ENCODE data around the gene RTN4RL1.
A peak's percentile ranks its signal among the peaks of the same experiment; 100 is the strongest.

RTN4RL1 gene

GRCh38 chr17:2002767-2003329, 22.3 kb downstream of the RTN4RL1 start:
- H3K4me2 ChIP-seq (ENCODE audit: low read length): no peak overlapping the region
- DNase-seq: no peak
- no peak overlapping the region for H4K8ac ChIP-seq (ENCODE audit: low read depth, low read length)
- H3K56ac ChIP-seq (ENCODE audit: low read length): no peak overlapping the region
- H3K79me2 ChIP-seq (ENCODE audit: control insufficient read depth, insufficient read depth, low read length): no peaks in the 10 kb centered on the region
- no peak overlapping the region for H2BK5ac ChIP-seq (ENCODE audit: low read length)
- no peak overlapping the region for H2BK120ac ChIP-seq (ENCODE audit: low read depth, low read length)
- no peaks in the 10 kb centered on the region for H3K79me1 ChIP-seq (ENCODE audit: low read length)
- H3K4me1 ChIP-seq (ENCODE audit: control insufficient read depth, low read depth, low read length): peaks cover 5% of the 10 kb centered on the region
- H3K18ac ChIP-seq (ENCODE audit: low read length): no peak overlapping the region
- no peak overlapping the region for H2AK5ac ChIP-seq (ENCODE audit: low read length)
- no peaks in the 10 kb centered on the region for H3K27me3 ChIP-seq (ENCODE audit: insufficient read depth, low read length, poor library complexity)
- H3K4ac ChIP-seq (ENCODE audit: low read depth, low read length): no peak overlapping the region
- no peak overlapping the region for H3K27ac ChIP-seq (ENCODE audit: low read depth, low read length)
- H3K23ac ChIP-seq (ENCODE audit: low read length): no peak overlapping the region
- H4K5ac ChIP-seq (ENCODE audit: low read length): no peak overlapping the region
- no peak overlapping the region for H2BK15ac ChIP-seq (replicated peaks; ENCODE audit: low read depth)
- no peaks in the 10 kb centered on the region for H3K36me3 ChIP-seq (ENCODE audit: control insufficient read depth, insufficient read depth, low read length)
- no peak overlapping the region for H3K9ac ChIP-seq (ENCODE audit: low read length)
- no CpG with 5 or more reads among the region's 16 CpGs for WGBS (ENCODE audit: extremely low coverage, insufficient coverage, low lambda C conversion rate)
- no peak overlapping the region for H3K4me3 ChIP-seq (ENCODE audit: low read length)

- no peak overlapping the region for H3K4ac ChIP-seq (ENCODE audit: low read depth, low read length)
- no peak overlapping the region for H2BK15ac ChIP-seq (replicated peaks; ENCODE audit: low read depth)
- no peaks in the 10 kb centered on the region for H3K79me2 ChIP-seq (ENCODE audit: control insufficient read depth, insufficient read depth, low read length)
- H3K4me1 ChIP-seq (ENCODE audit: control insufficient read depth, low read depth, low read length): peaks cover 22% of the 10 kb centered on the region
- H3K79me1 ChIP-seq (ENCODE audit: low read length): no peaks in the 10 kb centered on the region
- no peaks in the 10 kb centered on the region for H3K27me3 ChIP-seq (ENCODE audit: insufficient read depth, low read length, poor library complexity)
- peak overlapping the region; percentile 52 for H3K9ac ChIP-seq (ENCODE audit: low read length)
- peak overlapping the region; percentile 84 for H3K56ac ChIP-seq (ENCODE audit: low read length)
- H3K18ac ChIP-seq (ENCODE audit: low read length): no peak overlapping the region
- H3K23ac ChIP-seq (ENCODE audit: low read length): peak overlapping the region; percentile 96
- WGBS (ENCODE audit: extremely low coverage, insufficient coverage, low lambda C conversion rate): no CpG with 5 or more reads among the region's 13 CpGs
- peak; percentile 58 for DNase-seq
- no peak overlapping the region for H3K4me2 ChIP-seq (ENCODE audit: low read length)
- no peak overlapping the region for H3K4me3 ChIP-seq (ENCODE audit: low read length)
- H2BK5ac ChIP-seq (ENCODE audit: low read length): peak overlapping the region; percentile 72
- peak overlapping the region; percentile 55 for H3K27ac ChIP-seq (ENCODE audit: low read depth, low read length)
- H4K8ac ChIP-seq (ENCODE audit: low read depth, low read length): no peak overlapping the region
- H3K36me3 ChIP-seq (ENCODE audit: control insufficient read depth, insufficient read depth, low read length): no peaks in the 10 kb centered on the region
- peak overlapping the region; percentile 85 for H2AK5ac ChIP-seq (ENCODE audit: low read length)
- no peak overlapping the region for H2BK120ac ChIP-seq (ENCODE audit: low read depth, low read length)
- no peak overlapping the region for H4K5ac ChIP-seq (ENCODE audit: low read length)
Observed at GRCh38 chr17:1999557-2000251, 25.4 kb downstream of the RTN4RL1 start.

GRCh38 chr17:1997927-1998742, 27.0 kb downstream of the RTN4RL1 start:
- H3K9ac ChIP-seq (ENCODE audit: low read length): peak overlapping the region; percentile 41
- no CpG with 5 or more reads among the region's 92 CpGs for WGBS (ENCODE audit: extremely low coverage, insufficient coverage, low lambda C conversion rate)
- no peak overlapping the region for H2AK5ac ChIP-seq (ENCODE audit: low read length)
- H3K4me2 ChIP-seq (ENCODE audit: low read length): peak overlapping the region; percentile 25
- peak overlapping the region; percentile 80 for H3K56ac ChIP-seq (ENCODE audit: low read length)
- H3K27me3 ChIP-seq (ENCODE audit: insufficient read depth, low read length, poor library complexity): no peaks in the 10 kb centered on the region
- H3K23ac ChIP-seq (ENCODE audit: low read length): no peak overlapping the region
- peak overlapping the region; percentile 89 for H3K18ac ChIP-seq (ENCODE audit: low read length)
- DNase-seq: peak; percentile 80
- no peak overlapping the region for H2BK5ac ChIP-seq (ENCODE audit: low read length)
- H4K8ac ChIP-seq (ENCODE audit: low read depth, low read length): no peak overlapping the region
- H2BK15ac ChIP-seq (replicated peaks; ENCODE audit: low read depth): no peak overlapping the region
- no peak overlapping the region for H4K5ac ChIP-seq (ENCODE audit: low read length)
- no peak overlapping the region for H3K4me3 ChIP-seq (ENCODE audit: low read length)
- H2BK120ac ChIP-seq (ENCODE audit: low read depth, low read length): peak overlapping the region; percentile 66
- H3K27ac ChIP-seq (ENCODE audit: low read depth, low read length): peak overlapping the region; percentile 31
- H3K4ac ChIP-seq (ENCODE audit: low read depth, low read length): peak overlapping the region; percentile 73
- H3K79me2 ChIP-seq (ENCODE audit: control insufficient read depth, insufficient read depth, low read length): no peaks in the 10 kb centered on the region
- no peaks in the 10 kb centered on the region for H3K79me1 ChIP-seq (ENCODE audit: low read length)
- peaks cover 22% of the 10 kb centered on the region for H3K4me1 ChIP-seq (ENCODE audit: control insufficient read depth, low read depth, low read length)
- H3K36me3 ChIP-seq (ENCODE audit: control insufficient read depth, insufficient read depth, low read length): no peaks in the 10 kb centered on the region

GRCh38 chr17:1997289-1997926, 27.7 kb downstream of the RTN4RL1 start:
- no peaks in the 10 kb centered on the region for H3K79me1 ChIP-seq (ENCODE audit: low read length)
- H3K4me3 ChIP-seq (ENCODE audit: low read length): no peak overlapping the region
- H4K5ac ChIP-seq (ENCODE audit: low read length): no peak overlapping the region
- H2BK120ac ChIP-seq (ENCODE audit: low read depth, low read length): peak overlapping the region; percentile 66
- H3K27me3 ChIP-seq (ENCODE audit: insufficient read depth, low read length, poor library complexity): no peaks in the 10 kb centered on the region
- H3K23ac ChIP-seq (ENCODE audit: low read length): no peak overlapping the region
- peak; percentile 83 for DNase-seq
- no peak overlapping the region for H3K9ac ChIP-seq (ENCODE audit: low read length)
- no peak overlapping the region for H4K8ac ChIP-seq (ENCODE audit: low read depth, low read length)
- no peaks in the 10 kb centered on the region for H3K79me2 ChIP-seq (ENCODE audit: control insufficient read depth, insufficient read depth, low read length)
- H3K4ac ChIP-seq (ENCODE audit: low read depth, low read length): no peak overlapping the region
- peak overlapping the region; percentile 68 for H2BK5ac ChIP-seq (ENCODE audit: low read length)
- no peak overlapping the region for H3K4me2 ChIP-seq (ENCODE audit: low read length)
- no peaks in the 10 kb centered on the region for H3K36me3 ChIP-seq (ENCODE audit: control insufficient read depth, insufficient read depth, low read length)
- peak overlapping the region; percentile 57 for H3K18ac ChIP-seq (ENCODE audit: low read length)
- no CpG with 5 or more reads among the region's 22 CpGs for WGBS (ENCODE audit: extremely low coverage, insufficient coverage, low lambda C conversion rate)
- H2BK15ac ChIP-seq (replicated peaks; ENCODE audit: low read depth): no peak overlapping the region
- H2AK5ac ChIP-seq (ENCODE audit: low read length): peak overlapping the region; percentile 80
- peaks cover 22% of the 10 kb centered on the region for H3K4me1 ChIP-seq (ENCODE audit: control insufficient read depth, low read depth, low read length)
- peak overlapping the region; percentile 11 for H3K56ac ChIP-seq (ENCODE audit: low read length)
- H3K27ac ChIP-seq (ENCODE audit: low read depth, low read length): peak overlapping the region; percentile 76

- Histone ChIP-seq H3K4me2 (ENCODE audit: low read length) (no peak overlapping the region), H2BK120ac (ENCODE audit: low read depth, low read length) (peak overlapping the region; percentile 66), H3K4ac (ENCODE audit: low read depth, low read length) (peak overlapping the region; percentile 2), H2BK5ac (ENCODE audit: low read length) (peak overlapping the region; percentile 68), H3K79me2 (ENCODE audit: control insufficient read depth, insufficient read depth, low read length) (no peaks in the 10 kb centered on the region), H2BK15ac (replicated peaks; ENCODE audit: low read depth) (no peak overlapping the region), H3K4me3 (ENCODE audit: low read length) (no peak overlapping the region), H3K18ac (ENCODE audit: low read length) (peak overlapping the region; percentile 57), H3K27ac (ENCODE audit: low read depth, low read length) (peak overlapping the region; percentile 76), H3K27me3 (ENCODE audit: insufficient read depth, low read length, poor library complexity) (no peaks in the 10 kb centered on the region), H3K36me3 (ENCODE audit: control insufficient read depth, insufficient read depth, low read length) (no peaks in the 10 kb centered on the region), H3K23ac (ENCODE audit: low read length) (peak overlapping the region; percentile 80), H3K9ac (ENCODE audit: low read length) (peak overlapping the region; percentile 16), H3K56ac (ENCODE audit: low read length) (peak overlapping the region; percentile 11), H3K4me1 (ENCODE audit: control insufficient read depth, low read depth, low read length) (peaks cover 22% of the 10 kb centered on the region), H4K8ac (ENCODE audit: low read depth, low read length) (no peak overlapping the region), H2AK5ac (ENCODE audit: low read length) (peak overlapping the region; percentile 80), H4K5ac (ENCODE audit: low read length) (no peak overlapping the region), H3K79me1 (ENCODE audit: low read length) (no peaks in the 10 kb centered on the region)
- WGBS (ENCODE audit: extremely low coverage, insufficient coverage, low lambda C conversion rate): no CpG with 5 or more reads among the region's 9 CpGs
- no peak for DNase-seq
Observed at GRCh38 chr17:1996800-1997288, 28.3 kb downstream of the RTN4RL1 start.

Measured in mesendoderm (in vitro differentiated cells).